Mesenchymal stem cell (in vitro differentiated cells and primary cell): ENCODE measurements around the gene BEST4.
"Not testable (repeated sequence)": the region's sequence is repeated elsewhere in the genome, so short reads cannot be mapped to it uniquely, and the experiment has no call there.

Experiments
- DNase-seq: peaks from one replicate; pipeline ENCODE4 v3.0.0-alpha.2; 2013
- H2AFZ ChIP-seq: one replicate; pipeline ENCODE4 v1.6.1; 2013; ENCODE audit warnings: low read depth, mild to moderate bottlenecking, control low read depth, inconsistent platforms, low read length, moderate library complexity
- H2AK5ac ChIP-seq: 2 replicates; pipeline ENCODE4 v1.6.1; 2013; ENCODE audit warnings: low read length, moderate library complexity, mild to moderate bottlenecking, inconsistent platforms; ENCODE audit not compliant: severe bottlenecking
- H2BK120ac ChIP-seq: one replicate; pipeline ENCODE4 v1.6.1; 2013; ENCODE audit warnings: low read depth, mild to moderate bottlenecking, inconsistent platforms, low read length, moderate library complexity
- H2BK12ac ChIP-seq, 2 experiments: one replicate each; pipeline ENCODE4 v1.6.1; 2013; ENCODE audit warnings: inconsistent platforms in 2 of 2, low read length in 2 of 2, mild to moderate bottlenecking in 2 of 2, moderate library complexity in 2 of 2, control low read depth in 1 of 2
- H2BK15ac ChIP-seq: one replicate; pipeline ENCODE4 v1.6.1; 2013; ENCODE audit warnings: mild to moderate bottlenecking, low read depth, inconsistent platforms; ENCODE audit not compliant: poor library complexity, severe bottlenecking
- H2BK5ac ChIP-seq: 2 replicates; pipeline ENCODE4 v1.6.1; 2013; ENCODE audit warnings: low read depth, mild to moderate bottlenecking, low read length, control low read depth, inconsistent platforms; ENCODE audit not compliant: poor library complexity, severe bottlenecking
- H3K14ac ChIP-seq, 2 experiments: one replicate each; pipeline ENCODE4 v1.6.1; 2013; ENCODE audit warnings: inconsistent platforms in 2 of 2, low read length in 2 of 2, control low read depth in 1 of 2, mild to moderate bottlenecking in 1 of 2, moderate library complexity in 1 of 2
- H3K18ac ChIP-seq, 2 experiments: one replicate each; pipeline ENCODE4 v1.6.1; 2013; ENCODE audit warnings: inconsistent platforms in 2 of 2, low read length in 2 of 2, control low read depth in 1 of 2, low read depth in 1 of 2, mild to moderate bottlenecking in 1 of 2
- H3K23ac ChIP-seq, 2 experiments: one replicate each; pipeline ENCODE4 v1.6.1; 2013; ENCODE audit warnings: inconsistent platforms in 2 of 2, low read length in 2 of 2, mild to moderate bottlenecking in 2 of 2, moderate library complexity in 2 of 2, control low read depth in 1 of 2
- H3K27ac ChIP-seq: 2 replicates; pipeline ENCODE4 v1.5.1; 2013; ENCODE audit warnings: mild to moderate bottlenecking, moderate library complexity, low read length, control low read depth, inconsistent platforms; ENCODE audit not compliant: poor library complexity, severe bottlenecking
- H3K27me3 ChIP-seq, 2 experiments: 2 replicates each; pipeline versions ENCODE4 v1.6.1 to v1.7.0; 2013; ENCODE audit warnings: low read length in 2 of 2, mild to moderate bottlenecking in 2 of 2, moderate library complexity in 2 of 2, control low read depth in 1 of 2, inconsistent platforms in 1 of 2; ENCODE audit not compliant: control insufficient read depth in 1 of 2, insufficient read depth in 1 of 2
- H3K36me3 ChIP-seq, 2 experiments: 2 replicates each; pipeline versions ENCODE4 v1.6.1 to v1.7.0; 2013; ENCODE audit warnings: low read length in 2 of 2, control low read depth in 1 of 2, inconsistent platforms in 1 of 2, low read depth in 1 of 2, mild to moderate bottlenecking in 1 of 2; ENCODE audit not compliant: insufficient read depth in 2 of 2, control insufficient read depth in 1 of 2
- H3K4ac ChIP-seq, 2 experiments: one replicate each; pipeline ENCODE4 v1.6.1; 2013; ENCODE audit warnings: inconsistent platforms in 2 of 2, low read length in 2 of 2, mild to moderate bottlenecking in 2 of 2, moderate library complexity in 2 of 2, control low read depth in 1 of 2, low read depth in 1 of 2
- H3K4me1 ChIP-seq: 2 replicates; pipeline ENCODE4 v1.6.1; 2013; ENCODE audit warnings: low read depth, low read length, control low read depth; ENCODE audit not compliant: control insufficient read depth, insufficient read depth
- H3K4me2 ChIP-seq: 2 replicates; pipeline ENCODE4 v1.6.1; 2013; ENCODE audit warnings: low read length, mild to moderate bottlenecking, inconsistent platforms; ENCODE audit not compliant: poor library complexity, severe bottlenecking
- H3K4me3 ChIP-seq, 2 experiments: 2 replicates each; pipeline versions ENCODE4 v1.5.1 to v1.7.0; 2013; ENCODE audit warnings: low read length in 2 of 2, mild to moderate bottlenecking in 2 of 2, control low read depth in 1 of 2, low read depth in 1 of 2; ENCODE audit not compliant: insufficient read depth in 1 of 2
- H3K79me1 ChIP-seq: replicated peaks from 2 replicates; pipeline ENCODE4 v1.6.1; 2013; ENCODE audit warnings: mild to moderate bottlenecking, control low read depth, low read length, inconsistent platforms; ENCODE audit not compliant: poor library complexity, severe bottlenecking
- H3K9ac ChIP-seq: 2 replicates; pipeline ENCODE4 v1.7.0; 2013; ENCODE audit warnings: mild to moderate bottlenecking, low read length, moderate library complexity
- H3K9me3 ChIP-seq: 2 replicates; pipeline ENCODE4 v1.7.0; 2013; ENCODE audit warnings: mild to moderate bottlenecking, low read length; ENCODE audit not compliant: control insufficient read depth
- H4K8ac ChIP-seq: one replicate; pipeline ENCODE4 v1.6.1; 2013; ENCODE audit warnings: inconsistent platforms, mild to moderate bottlenecking, low read length, moderate library complexity
- H4K91ac ChIP-seq: one replicate; pipeline ENCODE4 v1.6.1; 2013; ENCODE audit warnings: mild to moderate bottlenecking, low read length, inconsistent platforms
- WGBS: methylation state at CpG from one replicate; pipeline ENCODE4 v1.1.7; 2013; ENCODE audit warnings: mixed read lengths; 5-methylcytosine and 5-hydroxymethylcytosine counted together

The BEST4 gene

GRCh38 chr1:44811234-44811633, 23.3 kb upstream of the BEST4 start:
- Histone ChIP-seq H3K27ac (peak overlapping the region; percentile 75), H3K4me1 (peaks cover 67% of the 10 kb centered on the region), H3K23ac (no peak overlapping the region), H2AFZ (no peak overlapping the region), H2BK120ac (peak overlapping the region; percentile 54), H3K36me3 (peaks cover 36% of the 10 kb centered on the region in 2 experiments), H2BK15ac (no peak overlapping the region), H3K18ac (peak overlapping the region; percentile 88 to 92), H2BK12ac (peak overlapping the region; percentile 18 to 84), H3K4me2 (no peak overlapping the region), H4K8ac (peak overlapping the region; percentile 35), H3K9ac (peak overlapping the region; percentile 97), H2AK5ac (peak overlapping the region; percentile 86), H4K91ac (peak overlapping the region; percentile 95), H2BK5ac (no peak overlapping the region), H3K79me1 (peaks cover 7% of the 10 kb centered on the region), H3K4me3 (peak overlapping the region in 1 of 2 experiments; percentile 30), H3K14ac (peak overlapping the region in 1 of 2 experiments; percentile 1), H3K27me3 (no peaks in the 10 kb centered on the region), H3K4ac (peak overlapping the region; percentile 22 to 88), H3K9me3 (no peaks in the 10 kb centered on the region)
- 81% methylated on average over 8 of the region's 8 CpGs for WGBS
- DNase-seq = peak; percentile 61

GRCh38 chr1:44810762-44811105, 22.8 kb upstream of the BEST4 start:
- peak overlapping the region; percentile 100 for H4K91ac ChIP-seq
- H3K27ac ChIP-seq = peak overlapping the region; percentile 100
- H3K27me3 ChIP-seq, H3K79me1 ChIP-seq, H2BK5ac ChIP-seq, H3K9me3 ChIP-seq, H3K23ac ChIP-seq, H2BK120ac ChIP-seq, DNase-seq, H2AFZ ChIP-seq, H2BK15ac ChIP-seq: not testable (repeated sequence)
- peak overlapping the region; percentile 91 to 100 for H3K18ac ChIP-seq
- WGBS = 97% methylated on average over 4 of the region's 4 CpGs
- peak overlapping the region; percentile 93 for H2AK5ac ChIP-seq
- H4K8ac ChIP-seq = peak overlapping the region; percentile 56
- peak overlapping the region; percentile 23 for H3K4me2 ChIP-seq
- H3K4ac ChIP-seq = peak overlapping the region; percentile 90 to 99
- H3K14ac ChIP-seq = peak overlapping the region in 1 of 2 experiments; percentile 85
- H3K9ac ChIP-seq = peak overlapping the region; percentile 97
- H3K4me3 ChIP-seq = peak overlapping the region in 1 of 2 experiments; percentile 75
- H2BK12ac ChIP-seq = peak overlapping the region; percentile 88 to 98
- peaks cover 37 to 41% of the 10 kb centered on the region in 2 experiments for H3K36me3 ChIP-seq
- peaks cover 71% of the 10 kb centered on the region for H3K4me1 ChIP-seq

GRCh38 chr1:44810101-44810761, 22.3 kb upstream of the BEST4 start:
- H2BK12ac ChIP-seq = peak overlapping the region; percentile 88 to 98
- peaks cover 71% of the 10 kb centered on the region for H3K4me1 ChIP-seq
- H3K4me3 ChIP-seq = peak overlapping the region; percentile 35 to 75
- H3K23ac ChIP-seq = peak overlapping the region in 1 of 2 experiments; percentile 63
- peak overlapping the region; percentile 97 for H3K9ac ChIP-seq
- WGBS = 87% methylated on average over 11 of the region's 12 CpGs
- H4K8ac ChIP-seq = peak overlapping the region; percentile 86
- peak overlapping the region; percentile 90 to 99 for H3K4ac ChIP-seq
- peak overlapping the region; percentile 100 for H4K91ac ChIP-seq
- H3K14ac ChIP-seq = peak overlapping the region in 1 of 2 experiments; percentile 85
- H3K4me2 ChIP-seq = peak overlapping the region; percentile 38
- H2BK5ac ChIP-seq = no peak overlapping the region
- H2AFZ ChIP-seq = no peak overlapping the region
- H2AK5ac ChIP-seq = peak overlapping the region; percentile 93
- H3K79me1 ChIP-seq = peaks cover 9% of the 10 kb centered on the region
- H3K27me3 ChIP-seq = no peaks in the 10 kb centered on the region
- peak overlapping the region; percentile 75 for H2BK120ac ChIP-seq
- DNase-seq = peak; percentile 40
- peak overlapping the region; percentile 95 for H2BK15ac ChIP-seq
- peaks cover 37 to 46% of the 10 kb centered on the region in 2 experiments for H3K36me3 ChIP-seq
- peak overlapping the region; percentile 91 to 100 for H3K18ac ChIP-seq
- no peaks in the 10 kb centered on the region for H3K9me3 ChIP-seq
- peak overlapping the region; percentile 100 for H3K27ac ChIP-seq
